Kidney glomerular epithelial cell (primary cell): ENCODE results near the gene CNPY2.
A peak's percentile ranks its signal among the peaks of the same experiment; 100 is the strongest.
"Not testable (repeated sequence)": the region's sequence is repeated elsewhere in the genome, so short reads cannot be mapped to it uniquely, and the experiment has no call there.

ENCODE experiments used
- DNase-seq: peaks from one replicate; lab custom pipeline; 2025; lab: John Stamatoyannopoulos, UW

Gene CNPY2

GRCh38 chr12:56315622-56316473 is at the start of gene CNPY2:
CNPY2 (minus strand) TSS chr12:56315988; CDS start chr12:56315217, 771 bp downstream.
- DNase-seq: peak; percentile 99

GRCh38 chr12:56362130-56363059 is 46.6 kb upstream of the CNPY2 start, which contains the start of gene APOF:
APOF (minus strand) TSS chr12:56362857; CDS start chr12:56362745, 112 bp downstream.
- no peak for DNase-seq

GRCh38 chr12:56361487-56362129 is 45.8 kb upstream of the CNPY2 start:
- no peak for DNase-seq

- DNase-seq: peak; percentile 100
Measured at GRCh38 chr12:56359851-56360767, 44.3 kb upstream of the CNPY2 start, which contains the start of gene STAT2. STAT2 (minus strand) TSS chr12:56360107; CDS start chr12:56356571, 3,536 bp downstream.

GRCh38 chr12:56358836-56359532 is 43.2 kb upstream of the CNPY2 start:
- DNase-seq: peak; percentile 38

GRCh38 chr12:56351325-56351724 is 35.5 kb upstream of the CNPY2 start:
- DNase-seq: no peak

- no peak for DNase-seq
Measured at GRCh38 chr12:56350662-56351061, 34.9 kb upstream of the CNPY2 start.

- DNase-seq: no peak
Measured at GRCh38 chr12:56348776-56349175, 33.0 kb upstream of the CNPY2 start.

- DNase-seq: not testable (repeated sequence)
Measured at GRCh38 chr12:56347255-56347654, 31.5 kb upstream of the CNPY2 start.

GRCh38 chr12:56346675-56347074 is 30.9 kb upstream of the CNPY2 start:
- DNase-seq: no peak

- DNase-seq: not testable (repeated sequence)
Measured at GRCh38 chr12:56342290-56342689, 26.5 kb upstream of the CNPY2 start.

GRCh38 chr12:56341616-56342015 is 25.8 kb upstream of the CNPY2 start:
- DNase-seq: no peak

- no peak for DNase-seq
Measured at GRCh38 chr12:56339158-56339422, 23.3 kb upstream of the CNPY2 start.

- DNase-seq: peak; percentile 71
Measured at GRCh38 chr12:56338308-56339157, 22.7 kb upstream of the CNPY2 start, which contains the start of gene IL23A. IL23A (plus strand) TSS chr12:56338884; CDS start chr12:56339045, 161 bp downstream.

GRCh38 chr12:56337753-56338251 is 22.0 kb upstream of the CNPY2 start:
- no peak for DNase-seq

- no peak for DNase-seq
Measured at GRCh38 chr12:56336361-56337167, 20.8 kb upstream of the CNPY2 start.

GRCh38 chr12:56335527-56335926 is 19.7 kb upstream of the CNPY2 start:
- not testable (repeated sequence) for DNase-seq

- no peak for DNase-seq
Measured at GRCh38 chr12:56334490-56334793, 18.7 kb upstream of the CNPY2 start.
